GM18511 (cell line): ENCODE results near the gene ERG.

Experiments used
- ATAC-seq: cut with Tn5 transposase; IDR thresholded peaks from one replicate; pipeline ENCODE4 v1.9.1; 2021; ENCODE audit warnings: mild to moderate bottlenecking, moderate library complexity; ENCODE audit not compliant: unreplicated experiment

ERG gene

GRCh38 chr21:38475519-38475918 is 22.8 kb downstream of the ERG start:
- no peak for ATAC-seq

- ATAC-seq, result no peak
These were observed 23.5 kb downstream of the ERG start for GRCh38 chr21:38474796-38475195.

- ATAC-seq, result no peak
These were observed 24.2 kb downstream of the ERG start for GRCh38 chr21:38474124-38474523.

GRCh38 chr21:38472412-38473108 is 25.7 kb downstream of the ERG start:
- no peak for ATAC-seq

- no peak for ATAC-seq
These were observed 26.5 kb downstream of the ERG start for GRCh38 chr21:38471766-38472165.

- ATAC-seq, result no peak
These were observed 27.5 kb downstream of the ERG start for GRCh38 chr21:38470755-38471154.

GRCh38 chr21:38469642-38470041 is 28.6 kb downstream of the ERG start:
- no peak for ATAC-seq

- ATAC-seq, result no peak
These were observed 29.3 kb downstream of the ERG start for GRCh38 chr21:38468989-38469388.

- no peak for ATAC-seq
These were observed 30.4 kb downstream of the ERG start for GRCh38 chr21:38467911-38468310.

- no peak for ATAC-seq
These were observed 30.9 kb downstream of the ERG start for GRCh38 chr21:38467374-38467773.

- no peak for ATAC-seq
These were observed 38.0 kb downstream of the ERG start for GRCh38 chr21:38460171-38460742.

GRCh38 chr21:38459490-38459889 is 38.8 kb downstream of the ERG start:
- ATAC-seq, result no peak

- ATAC-seq, result no peak
These were observed 42.9 kb downstream of the ERG start for GRCh38 chr21:38455403-38455802.

- ATAC-seq, result no peak
These were observed 43.6 kb downstream of the ERG start for GRCh38 chr21:38454702-38455101.

GRCh38 chr21:38454161-38454560 is 44.1 kb downstream of the ERG start:
- no peak for ATAC-seq

GRCh38 chr21:38448671-38449385 is 49.4 kb downstream of the ERG start:
- no peak for ATAC-seq

- no peak for ATAC-seq
These were observed 50.7 kb downstream of the ERG start for GRCh38 chr21:38447611-38448010.

- ATAC-seq, result no peak
These were observed 53.6 kb downstream of the ERG start for GRCh38 chr21:38444691-38445090.

- no peak for ATAC-seq
These were observed 55.2 kb downstream of the ERG start for GRCh38 chr21:38443110-38443509.

GRCh38 chr21:38441153-38441552 is 57.1 kb downstream of the ERG start:
- ATAC-seq, result no peak

- ATAC-seq, result no peak
These were observed 57.5 kb downstream of the ERG start for GRCh38 chr21:38440746-38441145.

- ATAC-seq, result no peak
These were observed 58.3 kb downstream of the ERG start for GRCh38 chr21:38439957-38440356.
